ENCODE results near the gene C19orf85. TPM values are rescaled to one million over a fixed set of nuclear protein-coding genes. Genes with fewer than 3 reads are reported as not detected.
A peak's percentile ranks its signal among the peaks of the same experiment; 100 is the strongest.

C19orf85 gene
- total RNA-seq, 1 donor from 2014 or later, result not detected

- ATAC-seq (no peak), DNase-seq (ENCODE audit: missing footprints) (peak; percentile 37)
- intact Hi-C loops (cut with DNase I), result no loop called here
Observed at GRCh38 chr19:55481794-55482155, 17.2 kb upstream of the C19orf85 start.

GRCh38 chr19:55481148-55481793 is 16.7 kb upstream of the C19orf85 start:
- DNase-seq (ENCODE audit: missing footprints), result peak; percentile 64
- intact Hi-C loops (cut with DNase I), result no loop called here
- no peak for ATAC-seq

GRCh38 chr19:55479451-55480230 is 15.1 kb upstream of the C19orf85 start:
- no peak for ATAC-seq
- intact Hi-C loops (cut with DNase I), result no loop called here

GRCh38 chr19:55479045-55479444 is 14.5 kb upstream of the C19orf85 start:
- intact Hi-C loops (cut with DNase I), result no loop called here
- ATAC-seq (no peak), DNase-seq (ENCODE audit: missing footprints) (peak; percentile 31)

More at GRCh38 chr19:55479451-55480230, 15.1 kb upstream of the C19orf85 start:
- peak; percentile 52 for DNase-seq (ENCODE audit: missing footprints)

- intact Hi-C loops (cut with DNase I), result no loop called here
- DNase-seq (ENCODE audit: missing footprints) (peak; percentile 58), ATAC-seq (no peak)
Observed at GRCh38 chr19:55478364-55478763, 13.8 kb upstream of the C19orf85 start.

GRCh38 chr19:55477905-55478304 is 13.4 kb upstream of the C19orf85 start:
- DNase-seq (ENCODE audit: missing footprints), result peak; percentile 30
- intact Hi-C loops (cut with DNase I), result no loop called here
- no peak for ATAC-seq

GRCh38 chr19:55476100-55476775 is 11.7 kb upstream of the C19orf85 start, which contains the start of gene ZNF628:
TSS of gene ZNF628 (plus strand) at chr19:55476617. CDS start at chr19:55479911, 3,294 bp downstream.
- intact Hi-C loops (cut with DNase I), result no loop called here
- DNase-seq (ENCODE audit: missing footprints) (peak; percentile 100), ATAC-seq (peak; percentile 97)

- intact Hi-C loops (cut with DNase I), result no loop called here
- ATAC-seq (no peak), DNase-seq (ENCODE audit: missing footprints) (peak; percentile 27)
Observed at GRCh38 chr19:55474269-55475265, 10.0 kb upstream of the C19orf85 start.

- intact Hi-C loops (cut with DNase I), result no loop called here
- ATAC-seq (no peak), DNase-seq (ENCODE audit: missing footprints) (peak; percentile 45)
Observed at GRCh38 chr19:55473225-55474012, 8.9 kb upstream of the C19orf85 start.

GRCh38 chr19:55472463-55472862 is 7.9 kb upstream of the C19orf85 start:
- intact Hi-C loops (cut with DNase I), result no loop called here
- ATAC-seq (no peak), DNase-seq (ENCODE audit: missing footprints) (peak; percentile 3)

- DNase-seq (ENCODE audit: missing footprints), result peak; percentile 35
- intact Hi-C loops (cut with DNase I), result no loop called here
- no peak for ATAC-seq
Observed at GRCh38 chr19:55471266-55471665, 6.7 kb upstream of the C19orf85 start.

GRCh38 chr19:55468054-55468393 is 3.5 kb upstream of the C19orf85 start:
- no peak for DNase-seq (ENCODE audit: missing footprints)
- intact Hi-C loops (cut with DNase I), result no loop called here
- ATAC-seq, result no peak

- intact Hi-C loops (cut with DNase I), result loop anchor here (2.0 kb wide), 1 partner anchor 37 kb away; no protein-coding TSS in a partner anchor
- ATAC-seq, result peak; percentile 89
- peak; percentile 92 for DNase-seq (ENCODE audit: missing footprints)
Observed at GRCh38 chr19:55467236-55468053, 2.9 kb upstream of the C19orf85 start.

GRCh38 chr19:55466241-55466614 is 1.7 kb upstream of the C19orf85 start:
- intact Hi-C loops (cut with DNase I), result loop anchor here (2.0 kb wide), 1 partner anchor 39 kb away; no protein-coding TSS in a partner anchor
- ATAC-seq (no peak), DNase-seq (ENCODE audit: missing footprints) (no peak)

- no peak for ATAC-seq
- DNase-seq (ENCODE audit: missing footprints), result peak; percentile 49
- intact Hi-C loops (cut with DNase I), result loop anchor here (2.0 kb wide), 1 partner anchor 39 kb away; no protein-coding TSS in a partner anchor
Observed at GRCh38 chr19:55465460-55466240, 1.1 kb upstream of the C19orf85 start.

- intact Hi-C loops (cut with DNase I), result loop anchor here (5.0 kb wide), 1 partner anchor 168 kb away; no protein-coding TSS in a partner anchor
- ATAC-seq (no peak), DNase-seq (ENCODE audit: missing footprints) (no peak)
Observed at GRCh38 chr19:55464039-55464661, 401 bp downstream of the C19orf85 start.
